ENCODE data around the gene NIT1.

The NIT1 gene

GRCh38 chr1:161153176-161153575, 35.3 kb downstream of the NIT1 start:
- DNase-seq (ENCODE audit: low read depth in 2 of 2): no peak

DNA sequence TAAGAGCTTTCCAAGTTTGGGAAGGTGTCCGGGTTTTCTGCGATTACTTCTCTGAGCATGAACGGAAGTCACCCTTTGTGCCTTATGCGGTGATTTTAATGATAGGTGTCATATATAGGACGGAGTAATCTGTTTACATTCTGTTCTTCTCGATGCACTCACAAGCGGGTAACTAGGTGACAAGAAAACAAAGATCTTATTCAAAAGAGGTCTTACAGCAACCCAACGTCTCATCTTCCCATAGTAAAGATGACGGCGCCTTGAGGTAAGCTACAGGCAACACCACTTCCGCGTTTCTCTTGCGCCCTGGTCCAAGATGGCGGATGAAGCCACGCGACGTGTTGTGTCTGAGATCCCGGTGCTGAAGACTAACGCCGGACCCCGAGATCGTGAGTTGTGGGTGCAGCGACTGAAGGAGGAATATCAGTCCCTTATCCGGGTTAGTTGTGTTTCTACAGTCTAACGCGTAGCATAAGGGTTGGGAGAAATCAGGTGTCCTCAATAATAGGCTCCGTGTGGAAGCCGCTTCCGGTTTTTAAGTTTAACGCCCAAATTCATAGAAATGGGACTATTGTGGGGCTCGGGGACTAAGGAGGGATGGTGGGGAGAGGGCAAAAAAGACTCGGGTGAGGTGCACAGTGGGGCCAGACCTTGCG, 35.9 kb downstream of the NIT1 start, which contains the start of gene UFC1:
Gene UFC1, plus strand, starts transcription at position 297 of the 656 bp plus-strand sequence. Its CDS starts 20 bp downstream, at position 317.
- peak; percentile 60 to 69 for DNase-seq (ENCODE audit: low read depth in 2 of 2)

- DNase-seq (ENCODE audit: low read depth in 2 of 2): no peak
Observed at GRCh38 chr1:161157867-161158266, 40.0 kb downstream of the NIT1 start.

- no peak for DNase-seq (ENCODE audit: low read depth in 2 of 2)
Observed at GRCh38 chr1:161158316-161159010, 40.6 kb downstream of the NIT1 start.

DNA sequence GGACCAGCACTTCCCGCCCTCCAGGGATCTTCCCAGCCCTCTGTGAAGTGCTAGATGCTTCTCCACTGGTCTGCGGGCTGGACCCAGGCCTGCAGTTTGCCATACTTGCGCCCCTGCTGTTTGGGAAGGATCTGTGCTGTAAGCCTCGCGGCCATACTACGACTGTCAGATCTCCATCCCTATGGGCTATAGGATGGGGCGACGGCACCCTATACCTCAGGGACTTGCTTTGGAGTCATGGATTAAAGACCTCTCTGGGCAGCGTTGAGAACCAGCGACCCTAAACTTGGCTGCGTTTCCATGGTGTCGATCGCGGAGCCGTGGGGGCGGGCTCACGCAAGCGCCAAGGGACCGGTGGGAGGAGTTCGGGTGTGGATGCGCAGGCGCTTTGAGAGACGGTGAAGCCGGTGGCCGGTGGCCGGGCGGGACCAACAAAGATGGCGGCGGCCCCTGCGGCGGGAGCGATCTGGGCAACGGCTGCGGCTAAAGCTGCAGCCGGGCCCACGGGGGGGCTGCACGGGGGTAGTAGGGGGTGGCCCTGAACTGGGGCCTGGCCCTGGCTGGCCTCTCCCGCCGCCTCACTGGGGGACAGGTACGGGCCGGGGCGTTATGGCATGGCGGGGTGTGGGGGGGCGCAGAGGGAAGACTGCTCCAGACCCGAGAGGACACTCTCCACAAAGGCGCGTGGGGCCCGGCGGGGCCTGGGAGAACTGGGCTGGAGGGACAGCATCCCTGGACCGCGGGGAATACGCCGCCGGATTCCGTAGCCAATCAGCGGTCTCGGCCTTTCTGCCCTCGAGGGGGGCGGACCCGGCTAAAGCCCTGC, 41.4 kb downstream of the NIT1 start, which contains the start of gene USP21:
Gene USP21, plus strand, starts transcription at position 414 of the 826 bp plus-strand sequence. CDS start 1,141 bp downstream, outside the sequence.
- DNase-seq (ENCODE audit: low read depth in 2 of 2): peak; percentile 84 to 88

DNA sequence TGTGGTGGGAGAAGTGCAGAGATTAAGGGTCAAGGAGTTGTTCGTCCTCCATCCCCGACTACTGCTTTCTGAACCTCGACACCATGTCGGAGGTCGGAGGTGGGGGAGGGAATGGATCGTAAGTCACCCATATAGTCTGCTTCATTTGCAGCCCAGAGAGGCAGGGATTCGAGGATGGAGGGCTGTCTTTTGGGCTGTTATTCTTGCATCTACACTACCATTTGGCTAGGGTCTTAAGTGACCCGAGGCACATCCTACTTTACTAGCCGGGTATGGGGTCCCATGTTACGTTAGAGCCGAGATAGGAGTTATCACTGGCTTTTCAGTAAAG, 42.0 kb downstream of the NIT1 start:
- no peak for DNase-seq (ENCODE audit: low read depth in 2 of 2)

DNA sequence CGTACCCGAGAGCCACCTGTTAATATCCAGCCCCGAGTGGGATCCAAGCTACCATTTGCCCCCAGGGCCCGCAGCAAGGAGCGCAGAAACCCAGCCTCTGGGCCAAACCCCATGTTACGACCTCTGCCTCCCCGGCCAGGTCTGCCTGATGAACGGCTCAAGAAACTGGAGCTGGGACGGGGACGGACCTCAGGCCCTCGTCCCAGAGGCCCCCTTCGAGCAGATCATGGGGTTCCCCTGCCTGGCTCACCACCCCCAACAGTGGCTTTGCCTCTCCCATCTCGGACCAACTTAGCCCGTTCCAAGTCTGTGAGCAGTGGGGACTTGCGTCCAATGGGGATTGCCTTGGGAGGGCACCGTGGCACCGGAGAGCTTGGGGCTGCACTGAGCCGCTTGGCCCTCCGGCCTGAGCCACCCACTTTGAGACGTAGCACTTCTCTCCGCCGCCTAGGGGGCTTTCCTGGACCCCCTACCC, 42.8 kb downstream of the NIT1 start:
- no peak for DNase-seq (ENCODE audit: low read depth in 2 of 2)

DNA sequence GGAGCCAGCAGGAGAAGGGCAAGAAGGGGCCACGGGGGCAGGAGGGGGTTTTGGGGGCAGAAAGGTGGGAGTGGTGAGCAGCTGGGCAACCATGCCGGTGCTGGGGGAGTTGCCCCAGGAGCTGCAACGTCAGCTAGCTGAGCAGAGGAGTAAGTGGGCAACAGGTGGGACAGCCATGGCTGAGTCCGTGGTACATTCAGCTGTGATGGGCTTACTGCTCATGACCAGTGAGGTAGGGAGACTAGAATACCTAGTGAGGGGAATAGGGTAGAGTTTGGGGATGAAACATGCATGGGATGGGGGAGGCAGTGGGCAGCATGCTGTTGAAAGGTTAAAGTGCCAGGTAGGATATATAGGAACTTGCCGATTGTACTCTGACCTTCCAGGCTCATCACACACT, 43.7 kb downstream of the NIT1 start:
- no peak for DNase-seq (ENCODE audit: low read depth in 2 of 2)

DNA sequence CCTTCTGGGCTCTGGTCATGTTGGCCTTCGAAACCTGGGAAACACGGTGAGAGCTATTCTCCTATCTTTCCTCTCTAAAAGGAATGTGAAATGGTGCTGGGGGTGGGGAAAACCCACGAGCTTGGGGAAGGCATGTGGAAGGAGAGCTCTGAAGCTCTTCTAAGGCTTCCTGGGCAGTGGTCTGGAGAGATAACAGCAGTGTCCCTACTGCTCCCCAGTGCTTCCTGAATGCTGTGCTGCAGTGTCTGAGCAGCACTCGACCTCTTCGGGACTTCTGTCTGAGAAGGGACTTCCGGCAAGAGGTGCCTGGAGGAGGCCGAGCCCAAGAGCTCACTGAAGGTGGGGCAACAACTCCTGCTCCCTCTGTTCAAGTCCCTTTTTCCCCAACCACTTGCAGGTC, 44.1 kb downstream of the NIT1 start:
- no peak for DNase-seq (ENCODE audit: low read depth in 2 of 2)

DNA sequence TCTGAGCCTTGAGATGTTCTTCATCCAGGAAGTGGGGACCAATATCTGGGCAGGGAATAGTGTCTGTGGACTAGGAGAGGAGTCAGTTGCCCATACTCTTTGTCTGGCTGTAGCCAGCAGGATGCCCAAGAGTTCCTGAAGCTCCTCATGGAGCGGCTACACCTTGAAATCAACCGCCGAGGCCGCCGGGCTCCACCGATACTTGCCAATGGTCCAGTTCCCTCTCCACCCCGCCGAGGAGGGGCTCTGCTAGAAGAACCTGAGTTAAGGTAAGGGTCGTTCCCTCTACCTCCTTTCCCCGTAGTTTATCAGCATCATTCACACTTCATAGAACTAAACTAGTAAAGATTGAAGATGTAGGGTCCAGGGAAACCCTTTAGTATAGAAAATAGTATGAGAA, 44.9 kb downstream of the NIT1 start:
- DNase-seq (ENCODE audit: low read depth in 2 of 2): no peak

- no peak for DNase-seq (ENCODE audit: low read depth in 2 of 2)
Observed at GRCh38 chr1:161163793-161164192, 45.9 kb downstream of the NIT1 start.

GRCh38 chr1:161164901-161165610, 47.2 kb downstream of the NIT1 start:
- DNase-seq (ENCODE audit: low read depth in 2 of 2): no peak

- DNase-seq (ENCODE audit: low read depth in 2 of 2): peak; percentile 86 to 88
Observed at GRCh38 chr1:161165742-161166668, 48.1 kb downstream of the NIT1 start, which contains the start of gene PPOX. Gene PPOX (plus strand): TSS chr1:161166426. CDS start chr1:161166848, 422 bp downstream.

DNA sequence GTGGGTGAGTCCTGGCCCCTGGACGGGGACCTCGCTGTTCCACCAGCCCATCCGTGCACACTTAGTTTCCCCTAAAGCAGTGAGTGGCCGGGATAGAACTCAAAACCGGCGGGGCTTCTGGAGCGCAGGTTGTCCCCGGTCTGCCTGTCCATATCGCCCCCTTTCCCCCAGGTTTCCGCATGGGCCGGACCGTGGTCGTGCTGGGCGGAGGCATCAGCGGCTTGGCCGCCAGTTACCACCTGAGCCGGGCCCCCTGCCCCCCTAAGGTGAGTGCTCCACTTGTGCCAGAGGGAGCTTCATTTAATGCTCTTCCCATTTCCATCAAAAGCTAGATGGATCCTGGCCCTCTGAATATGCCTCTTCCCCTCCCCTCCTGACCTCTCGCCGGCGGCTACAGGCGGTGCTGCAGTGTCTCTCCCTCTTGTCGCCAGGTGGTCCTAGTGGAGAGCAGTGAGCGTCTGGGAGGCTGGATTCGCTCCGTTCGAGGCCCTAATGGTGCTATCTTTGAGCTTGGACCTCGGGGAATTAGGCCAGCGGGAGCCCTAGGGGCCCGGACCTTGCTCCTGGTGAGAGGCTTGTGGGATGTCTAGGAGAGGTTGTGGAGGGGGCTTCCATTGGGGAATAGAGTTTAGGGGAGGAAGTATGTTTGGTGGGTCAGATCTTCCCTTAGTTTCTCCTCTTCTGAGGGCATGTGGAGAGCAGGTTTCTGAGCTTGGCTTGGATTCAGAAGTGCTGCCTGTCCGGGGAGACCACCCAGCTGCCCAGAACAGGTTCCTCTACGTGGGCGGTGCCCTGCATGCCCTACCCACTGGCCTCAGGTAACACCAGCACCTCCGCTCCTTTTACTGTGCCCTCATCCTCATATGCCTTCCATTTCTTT, 49.0 kb downstream of the NIT1 start:
- DNase-seq (ENCODE audit: low read depth in 2 of 2): no peak

- no peak for DNase-seq (ENCODE audit: low read depth in 2 of 2)
Observed at GRCh38 chr1:161168906-161169305, 51.0 kb downstream of the NIT1 start.
